Right ventricle myocardium superior (tissue), 1 donor: ENCODE data around the gene IBA57. TPM values are rescaled to one million over a fixed set of nuclear protein-coding genes. Genes with fewer than 3 reads are reported as not detected.
A peak's percentile ranks its signal among the peaks of the same experiment; 100 is the strongest.

ENCODE experiments used
- ATAC-seq: fragments of 200-7000 bp; cut with Tn5 transposase; one replicate; pipeline ENCODE4 v1.9.1; 2020; ENCODE audit warnings: mild to moderate bottlenecking; ENCODE audit not compliant: poor library complexity
- DNase-seq: peaks from one replicate; pipeline ENCODE4 v3.0.0-alpha.2; 2020
- intact Hi-C: fragments of 100-400 bp; cut with DNase I; formaldehyde crosslinking; loops from one replicate; pipeline ENCODE4 v1.11.2; 2022
- total RNA-seq: library from RNA; stranded (reverse); fragmentation: NEBNext Ultra II Directional; extraction: Animal tissue kit (Norgen Biotek cat#: 25700); gene quantifications from one replicate; pipeline ENCODE4 v1.2.1, GENCODE V29; 2021
- donor health status: DM: no; HTN: yes; CAD: no; lungs with severe emphysema.

IBA57 gene
- total RNA-seq, 1 donor from 2014 or later = 14.8 TPM

- DNase-seq = no peak
- ATAC-seq = no peak
These were observed 41.2 kb downstream of the IBA57 start for GRCh38 chr1:228206582-228207351.

GRCh38 chr1:228207381-228207810, 41.8 kb downstream of the IBA57 start:
- ATAC-seq = no peak
- intact Hi-C loops = no loop called here
- DNase-seq = no peak

More at GRCh38 chr1:228206582-228207351, 41.2 kb downstream of the IBA57 start:
- intact Hi-C loops = no loop called here

GRCh38 chr1:228207851-228208821, 42.5 kb downstream of the IBA57 start, which contains the start of gene OBSCN:
Gene OBSCN (plus strand): TSS chr1:228208044. CDS start chr1:228211784, 3,740 bp downstream.
- DNase-seq (peak; percentile 68), ATAC-seq (peak; percentile 72)
- intact Hi-C loops = no loop called here

- peak; percentile 10 for ATAC-seq
- no peak for DNase-seq
- intact Hi-C loops = no loop called here
These were observed 43.4 kb downstream of the IBA57 start for GRCh38 chr1:228208831-228209551.

- intact Hi-C loops = no loop called here
- no peak for DNase-seq
- no peak for ATAC-seq
These were observed 44.1 kb downstream of the IBA57 start for GRCh38 chr1:228209657-228210056.

- ATAC-seq (peak; percentile 37), DNase-seq (peak; percentile 78)
- intact Hi-C loops = no loop called here
These were observed 44.6 kb downstream of the IBA57 start for GRCh38 chr1:228210076-228210651.

- DNase-seq (no peak), ATAC-seq (no peak)
- intact Hi-C loops = no loop called here
These were observed 45.3 kb downstream of the IBA57 start for GRCh38 chr1:228210712-228211530.

- intact Hi-C loops = no loop called here
- ATAC-seq (no peak), DNase-seq (no peak)
These were observed 46.2 kb downstream of the IBA57 start for GRCh38 chr1:228211531-228212414.

- ATAC-seq (no peak), DNase-seq (no peak)
- intact Hi-C loops = no loop called here
These were observed 46.9 kb downstream of the IBA57 start for GRCh38 chr1:228212415-228212965.

- intact Hi-C loops = no loop called here
- DNase-seq (peak; percentile 90), ATAC-seq (peak; percentile 58)
These were observed 47.6 kb downstream of the IBA57 start for GRCh38 chr1:228212966-228213844.

GRCh38 chr1:228213917-228214808, 48.6 kb downstream of the IBA57 start:
- ATAC-seq = no peak
- DNase-seq = no peak
- intact Hi-C loops = no loop called here

GRCh38 chr1:228214921-228215662, 49.5 kb downstream of the IBA57 start:
- intact Hi-C loops = no loop called here
- ATAC-seq (no peak), DNase-seq (no peak)

- intact Hi-C loops = no loop called here
- DNase-seq = no peak
- ATAC-seq = no peak
These were observed 50.1 kb downstream of the IBA57 start for GRCh38 chr1:228215663-228216116.
